ENCODE results near the gene UMODL1.

The UMODL1 gene

GRCh38 chr21:42037516-42037915 lies 33.6 kb upstream of the UMODL1 start:
- H3K9me3 ChIP-seq, result no peaks in the 10 kb centered on the region
- H3K4me1 ChIP-seq (ENCODE audit: control insufficient read depth in 1 of 2, insufficient read depth in 1 of 2, low read depth in 1 of 2, low read length in 1 of 2), result no peaks in the 10 kb centered on the region
- TF ChIP-seq CTCF (IDR thresholded peaks at IDR 0.05), result no peak
- no peak overlapping the region for H3K4me3 ChIP-seq (ENCODE audit: low read depth in 1 of 2, low read length in 1 of 2)
- no peaks in the 10 kb centered on the region for H3K27me3 ChIP-seq
- no peaks in the 10 kb centered on the region for H3K36me3 ChIP-seq
- no peak overlapping the region for H3K27ac ChIP-seq

- Histone ChIP-seq H3K36me3 (no peaks in the 10 kb centered on the region), H3K4me3 (ENCODE audit: low read depth in 1 of 2, low read length in 1 of 2) (no peak overlapping the region), H3K9me3 (no peaks in the 10 kb centered on the region), H3K27ac (no peak overlapping the region), H3K4me1 (ENCODE audit: control insufficient read depth in 1 of 2, insufficient read depth in 1 of 2, low read depth in 1 of 2, low read length in 1 of 2) (no peaks in the 10 kb centered on the region), H3K27me3 (no peaks in the 10 kb centered on the region)
- TF ChIP-seq CTCF (IDR thresholded peaks at IDR 0.05), result no peak
Measured at GRCh38 chr21:42037943-42038342, 33.2 kb upstream of the UMODL1 start.

GRCh38 chr21:42038393-42038792 lies 32.7 kb upstream of the UMODL1 start:
- no peak overlapping the region for H3K27ac ChIP-seq
- no peaks in the 10 kb centered on the region for H3K36me3 ChIP-seq
- no peak for TF ChIP-seq CTCF (IDR thresholded peaks at IDR 0.05)
- H3K4me1 ChIP-seq (ENCODE audit: control insufficient read depth in 1 of 2, insufficient read depth in 1 of 2, low read depth in 1 of 2, low read length in 1 of 2), result no peaks in the 10 kb centered on the region
- no peaks in the 10 kb centered on the region for H3K9me3 ChIP-seq
- H3K27me3 ChIP-seq, result no peaks in the 10 kb centered on the region
- H3K4me3 ChIP-seq (ENCODE audit: low read depth in 1 of 2, low read length in 1 of 2), result no peak overlapping the region

GRCh38 chr21:42038826-42039425 lies 32.2 kb upstream of the UMODL1 start:
- TF ChIP-seq CTCF (IDR thresholded peaks at IDR 0.05), result no peak
- no peak overlapping the region for H3K27ac ChIP-seq
- no peaks in the 10 kb centered on the region for H3K9me3 ChIP-seq
- no peak overlapping the region for H3K4me3 ChIP-seq (ENCODE audit: low read depth in 1 of 2, low read length in 1 of 2)
- no peaks in the 10 kb centered on the region for H3K27me3 ChIP-seq
- no peaks in the 10 kb centered on the region for H3K36me3 ChIP-seq
- H3K4me1 ChIP-seq (ENCODE audit: control insufficient read depth in 1 of 2, insufficient read depth in 1 of 2, low read depth in 1 of 2, low read length in 1 of 2), result no peaks in the 10 kb centered on the region

GRCh38 chr21:42039470-42039901 lies 31.6 kb upstream of the UMODL1 start:
- H3K27me3 ChIP-seq, result no peaks in the 10 kb centered on the region
- H3K4me1 ChIP-seq (ENCODE audit: control insufficient read depth in 1 of 2, insufficient read depth in 1 of 2, low read depth in 1 of 2, low read length in 1 of 2), result no peaks in the 10 kb centered on the region
- H3K36me3 ChIP-seq, result no peaks in the 10 kb centered on the region
- no peak for TF ChIP-seq CTCF (IDR thresholded peaks at IDR 0.05)
- no peak overlapping the region for H3K4me3 ChIP-seq (ENCODE audit: low read depth in 1 of 2, low read length in 1 of 2)
- H3K27ac ChIP-seq, result no peak overlapping the region
- no peaks in the 10 kb centered on the region for H3K9me3 ChIP-seq

All from neutrophil (primary cell).